ENCODE data around the gene GGT5.
"Not testable (repeated sequence)": the region's sequence is repeated elsewhere in the genome, so short reads cannot be mapped to it uniquely, and the experiment has no call there.

The GGT5 gene

DNA sequence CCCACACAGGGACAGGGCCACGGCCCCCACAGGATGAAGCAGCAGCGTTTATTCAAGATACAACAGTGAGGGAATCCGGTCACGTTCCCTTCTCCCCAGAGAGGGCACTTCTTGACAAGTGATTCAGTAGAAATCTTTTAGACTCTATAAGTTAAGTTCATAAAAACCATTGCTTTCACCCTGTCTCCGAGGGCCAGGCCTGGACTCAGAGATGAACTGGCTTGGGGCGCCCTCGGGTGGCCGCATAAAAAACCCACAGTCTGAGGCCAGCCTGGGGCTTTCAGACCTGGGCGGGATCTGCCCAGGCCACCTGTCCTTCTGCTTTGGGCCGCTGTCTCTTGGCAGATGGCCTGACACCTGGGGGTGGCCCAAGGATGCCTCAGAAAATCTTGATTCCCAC, 14.6 kb upstream of the GGT5 start:
- peak; percentile 63 for DNase-seq

DNA sequence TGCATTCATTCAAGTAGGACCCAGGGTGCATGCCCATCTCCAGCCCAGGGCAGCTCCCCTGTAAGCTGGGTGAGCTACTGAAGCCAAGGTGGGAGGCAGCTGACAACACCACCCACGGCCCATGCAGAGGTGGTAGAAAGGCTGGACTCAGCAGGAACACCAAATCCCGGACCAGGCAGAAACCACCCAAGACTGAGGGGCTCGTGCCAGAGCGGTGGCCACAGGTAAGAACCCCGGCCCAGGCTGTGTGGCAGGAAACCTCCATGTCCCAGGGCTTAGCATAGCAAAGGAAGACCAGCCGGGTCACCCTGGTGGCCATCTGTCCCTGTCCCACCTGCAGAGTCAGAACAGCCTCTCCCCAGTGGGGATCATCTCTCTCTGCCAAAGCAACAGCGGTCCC, 11.9 kb upstream of the GGT5 start:
- DNase-seq: not testable (repeated sequence)

- DNase-seq: not testable (repeated sequence)
Measured at GRCh38 chr22:24256136-24256535, 11.3 kb upstream of the GGT5 start.

GRCh38 chr22:24253126-24253525, 8.2 kb upstream of the GGT5 start:
- DNase-seq: not testable (repeated sequence)

DNA sequence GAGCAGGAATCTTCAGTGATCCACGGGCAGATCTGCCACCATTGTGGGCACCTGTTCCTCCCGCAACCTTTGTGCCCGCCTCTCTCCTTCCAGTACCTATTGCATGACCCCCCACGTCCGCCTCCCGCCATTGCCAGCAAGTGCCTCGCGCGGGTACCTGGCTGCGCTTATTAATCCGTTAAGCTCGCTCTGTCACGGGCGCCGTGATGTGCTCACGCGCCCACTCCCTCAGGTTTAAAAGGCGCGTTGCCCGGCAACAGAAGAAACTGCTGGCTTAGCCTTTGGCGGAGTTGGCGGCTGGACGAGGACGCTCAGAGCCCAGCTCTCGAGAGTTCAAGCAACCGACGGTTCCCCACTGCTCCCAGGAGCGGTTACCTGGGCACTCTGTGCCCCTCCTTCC, 6.4 kb upstream of the GGT5 start:
- not testable (repeated sequence) for DNase-seq

GRCh38 chr22:24249413-24249812, 4.5 kb upstream of the GGT5 start:
- not testable (repeated sequence) for DNase-seq

GRCh38 chr22:24248611-24249010, 3.7 kb upstream of the GGT5 start:
- DNase-seq: not testable (repeated sequence)

DNA sequence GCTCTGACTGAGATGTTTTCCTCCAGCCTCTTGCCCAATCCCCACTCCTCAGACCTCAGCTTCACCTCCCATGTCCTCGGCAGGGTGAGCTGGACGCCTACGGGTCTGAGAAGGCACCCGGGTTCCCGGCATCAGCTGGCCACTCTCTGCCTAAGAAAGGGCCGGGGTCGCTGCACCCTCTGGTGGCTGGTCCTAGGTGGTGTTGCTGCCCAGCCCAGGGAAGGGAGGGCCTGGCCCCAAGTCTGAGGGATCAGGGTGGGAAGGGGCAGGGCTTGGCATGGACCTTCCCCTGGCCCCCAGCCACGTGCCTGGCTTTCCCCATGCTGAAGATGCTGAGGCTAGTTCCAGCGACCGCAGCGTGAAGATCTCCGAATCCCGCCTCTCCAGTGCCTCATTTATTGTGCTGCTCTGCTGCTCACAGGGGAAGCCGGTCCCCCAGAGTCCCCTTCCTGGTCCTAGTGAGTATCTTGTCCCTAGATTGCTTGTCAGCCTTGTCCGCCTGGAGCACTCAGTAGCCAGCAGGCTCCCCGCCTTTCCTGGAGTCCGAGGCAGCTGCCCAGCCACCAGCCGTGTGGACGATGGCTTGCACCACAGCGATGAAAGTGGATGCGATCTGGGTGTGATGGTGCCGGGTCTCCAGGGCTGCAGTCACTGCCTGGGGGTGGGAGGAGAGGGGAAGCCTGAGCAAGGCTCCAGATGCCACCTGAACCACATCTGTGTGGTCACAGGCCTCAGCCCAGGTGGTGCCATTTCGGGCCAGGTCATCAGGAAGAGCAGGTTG, 2.9 kb upstream of the GGT5 start:
- DNase-seq: peak; percentile 47

- DNase-seq: no peak
Measured at GRCh38 chr22:24247011-24247507, 2.2 kb upstream of the GGT5 start.

GRCh38 chr22:24245584-24246561, 991 bp upstream of the GGT5 start:
- not testable (repeated sequence) for DNase-seq

DNA sequence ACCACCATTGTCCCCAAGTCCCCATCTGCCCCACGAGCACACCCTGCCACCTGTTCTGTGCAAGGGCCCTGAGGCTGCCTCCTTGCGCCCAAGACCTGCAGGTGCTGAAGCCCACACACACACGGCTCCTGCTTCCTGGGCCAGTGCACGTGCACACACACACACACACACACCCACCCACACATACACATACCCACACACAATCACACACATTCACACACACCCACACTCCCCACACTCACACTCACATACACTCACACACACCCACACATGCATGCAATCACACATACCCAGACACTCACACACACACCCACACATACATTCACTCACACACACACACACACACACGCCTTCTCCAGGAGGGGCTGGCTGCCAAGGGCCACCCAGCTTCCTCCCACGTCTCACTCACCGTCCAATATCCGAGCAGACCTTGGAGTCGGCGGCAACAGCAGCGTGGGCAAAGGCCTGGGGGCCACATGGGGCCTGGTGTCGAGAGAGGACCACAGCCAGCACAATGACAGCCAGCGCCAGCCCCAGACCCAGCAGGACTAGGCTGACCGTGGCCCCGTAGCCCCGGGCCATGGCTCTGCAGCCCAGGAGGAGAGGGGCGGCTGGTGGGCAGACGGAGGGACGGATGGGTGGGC, 616 bp downstream of the GGT5 start:
- DNase-seq: no peak

GRCh38 chr22:24243417-24243816, 1.5 kb downstream of the GGT5 start:
- DNase-seq: not testable (repeated sequence)

- DNase-seq: not testable (repeated sequence)
Measured at GRCh38 chr22:24240985-24241692, 3.7 kb downstream of the GGT5 start.

- DNase-seq: no peak
Measured at GRCh38 chr22:24240381-24240780, 4.5 kb downstream of the GGT5 start.

DNA sequence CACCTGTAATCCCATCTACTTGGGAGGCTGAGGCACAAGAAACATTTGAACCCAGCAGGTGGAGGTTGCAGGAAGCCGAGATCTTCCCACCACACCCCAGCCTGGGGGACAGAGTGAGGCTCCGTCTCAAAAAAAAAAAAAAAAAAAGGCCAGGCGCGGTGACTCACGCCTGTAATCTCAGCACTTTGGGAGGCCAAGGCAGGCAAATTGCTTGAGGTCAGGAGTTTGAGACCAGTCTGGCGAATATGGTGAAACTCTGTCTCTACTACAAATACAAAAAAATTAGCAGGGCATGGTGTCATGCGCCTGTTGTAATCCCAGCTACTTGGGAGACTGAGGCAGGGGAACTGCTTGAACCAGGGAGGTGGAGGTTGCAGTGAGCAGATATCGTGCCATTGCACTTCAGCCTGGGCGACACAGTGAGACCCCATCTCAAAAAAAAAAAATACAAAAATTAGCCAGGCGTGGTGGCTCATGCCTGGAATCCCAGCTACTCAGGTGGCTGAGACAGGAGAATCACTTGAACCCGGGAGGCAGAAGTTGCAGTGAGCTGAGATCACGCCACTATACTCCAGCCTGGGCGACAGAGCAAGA, 6.7 kb downstream of the GGT5 start:
- not testable (repeated sequence) for DNase-seq

GRCh38 chr22:24236656-24237055, 8.2 kb downstream of the GGT5 start:
- DNase-seq: no peak

DNA sequence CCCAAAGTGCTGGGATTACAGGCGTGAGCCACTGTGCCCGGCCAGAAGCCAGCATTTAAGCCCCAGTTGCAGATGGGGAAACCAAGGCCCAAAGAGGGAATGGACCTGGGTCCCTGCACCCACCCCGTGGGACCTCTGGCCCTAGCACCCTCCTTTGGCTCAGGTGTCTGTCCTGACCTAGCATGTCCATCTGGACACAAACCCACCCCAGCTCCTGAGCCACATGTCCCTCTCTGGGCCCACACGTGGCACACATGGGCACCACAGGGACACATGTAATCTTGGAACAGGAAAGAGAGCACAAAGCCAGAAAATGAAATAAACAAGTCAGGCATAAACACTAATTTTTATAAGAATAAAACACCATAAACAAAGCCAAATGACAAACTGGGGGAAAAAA, 9.6 kb downstream of the GGT5 start:
- DNase-seq: no peak

GRCh38 chr22:24233816-24234215, 11.1 kb downstream of the GGT5 start:
- DNase-seq: no peak

DNA sequence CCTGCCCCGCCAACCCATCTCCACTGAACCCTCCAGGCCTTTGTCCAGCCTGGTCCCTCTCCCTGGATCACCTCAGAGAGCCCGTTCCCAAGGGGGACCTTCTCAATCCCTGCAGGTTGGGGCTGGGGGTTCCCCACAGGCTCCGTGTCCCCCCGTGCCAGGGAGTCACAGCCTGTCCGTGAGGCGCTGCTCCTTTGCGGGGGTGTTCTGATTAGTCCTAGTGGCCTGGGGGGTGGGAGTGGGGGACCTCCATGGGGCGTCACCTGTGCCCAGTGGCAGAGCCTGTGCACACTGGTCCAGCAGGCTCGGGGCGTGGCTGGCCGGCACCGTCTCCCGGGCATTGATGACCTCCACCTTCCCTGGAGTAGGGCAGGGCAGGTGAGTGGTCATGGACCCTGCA, 11.6 kb downstream of the GGT5 start:
- no peak for DNase-seq

GRCh38 chr22:24232725-24233124, 12.2 kb downstream of the GGT5 start:
- no peak for DNase-seq

DNA sequence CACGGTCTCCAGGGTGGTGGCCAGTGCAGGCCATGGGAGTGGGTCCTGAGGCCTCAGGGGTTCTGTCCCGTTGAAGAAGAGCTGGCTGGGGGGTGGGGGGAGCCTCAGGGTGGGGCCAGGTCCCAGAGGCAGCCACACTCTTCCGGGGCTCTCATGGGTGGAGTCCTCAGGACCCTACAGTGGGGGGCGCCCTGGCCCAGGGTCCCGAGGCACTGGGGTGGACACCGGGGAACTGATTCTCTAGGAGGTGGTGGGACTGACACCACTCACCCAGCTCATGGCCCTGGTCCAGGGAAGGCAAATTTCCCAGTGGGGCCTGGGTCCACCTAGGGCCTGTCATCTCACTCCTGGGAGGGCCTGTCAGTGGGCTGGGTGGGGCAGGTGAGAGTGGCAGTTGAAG, 12.8 kb downstream of the GGT5 start:
- DNase-seq: no peak

GRCh38 chr22:24231706-24232105, 13.2 kb downstream of the GGT5 start:
- DNase-seq: no peak
